ENCODE measurements around the gene NMNAT2.
A peak's percentile ranks its signal among the peaks of the same experiment; 100 is the strongest.
"Not testable (repeated sequence)": the region's sequence is repeated elsewhere in the genome, so short reads cannot be mapped to it uniquely, and the experiment has no call there.

NMNAT2 gene

GRCh38 chr1:183417772-183418491 is at the start of gene NMNAT2:
NMNAT2 (minus strand) TSS chr1:183418380; CDS start chr1:183418267, 113 bp downstream.
- no peak for DNase-seq

DNA sequence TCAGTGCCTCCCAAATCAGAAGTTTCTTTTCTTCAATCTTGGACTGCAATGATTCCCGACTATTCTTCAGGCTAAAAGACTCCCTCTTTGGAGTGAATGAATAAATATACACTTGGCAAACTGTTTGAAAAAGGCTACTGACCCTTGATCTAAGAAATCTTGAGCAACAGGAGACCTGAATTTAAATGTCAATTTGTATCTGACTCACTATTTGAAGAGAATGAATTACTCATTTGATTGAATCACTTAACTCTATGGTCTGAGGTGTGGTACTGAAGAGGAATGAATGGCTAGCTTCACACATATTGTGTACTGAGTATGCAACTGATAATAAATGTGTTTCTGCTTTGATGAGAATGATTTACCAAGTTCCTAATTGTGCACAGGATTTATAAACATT is 49.5 kb upstream of the NMNAT2 start:
- no peak for DNase-seq

DNA sequence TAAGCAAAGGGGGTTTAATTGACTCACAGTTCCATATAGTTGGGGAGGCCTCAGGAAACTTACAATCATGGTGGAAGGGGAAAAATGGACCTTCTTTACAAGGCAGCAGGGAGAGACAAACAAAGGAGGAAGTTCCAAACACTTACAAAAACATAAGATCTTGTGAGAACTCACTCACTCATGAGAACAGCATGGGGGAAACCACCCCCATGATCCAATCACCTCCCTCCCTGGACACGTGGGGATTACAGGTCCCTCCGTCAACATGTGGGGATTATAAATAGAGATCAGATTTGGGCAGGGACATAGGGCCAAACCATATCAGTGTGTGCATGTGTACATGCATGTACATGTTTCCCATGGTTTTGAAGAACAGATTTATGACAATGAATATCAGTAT is 48.6 kb upstream of the NMNAT2 start:
- no peak for DNase-seq

GRCh38 chr1:183463566-183463965 is 45.4 kb upstream of the NMNAT2 start:
- no peak for DNase-seq

- no peak for DNase-seq
These were observed 43.2 kb upstream of the NMNAT2 start for GRCh38 chr1:183461350-183461749.

DNA sequence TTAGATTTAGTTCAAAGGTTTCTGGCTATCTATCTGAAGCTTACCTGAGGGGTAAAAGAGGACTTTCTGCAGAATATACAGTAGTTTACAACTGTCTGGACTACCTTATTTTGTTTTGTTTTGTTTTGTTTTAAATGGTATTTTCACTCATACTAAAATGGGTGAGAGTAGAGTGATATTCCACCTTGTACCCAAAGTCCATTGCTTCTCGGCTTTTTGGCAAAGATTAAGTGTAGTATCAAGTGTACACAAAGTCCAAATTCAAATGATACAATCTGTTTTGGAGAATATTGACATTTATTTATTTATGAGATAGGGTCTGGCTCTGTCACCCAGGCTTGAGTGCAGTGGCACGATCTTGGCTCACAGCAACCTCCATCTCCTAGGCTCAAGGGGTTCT is 42.4 kb upstream of the NMNAT2 start:
- DNase-seq = no peak

DNA sequence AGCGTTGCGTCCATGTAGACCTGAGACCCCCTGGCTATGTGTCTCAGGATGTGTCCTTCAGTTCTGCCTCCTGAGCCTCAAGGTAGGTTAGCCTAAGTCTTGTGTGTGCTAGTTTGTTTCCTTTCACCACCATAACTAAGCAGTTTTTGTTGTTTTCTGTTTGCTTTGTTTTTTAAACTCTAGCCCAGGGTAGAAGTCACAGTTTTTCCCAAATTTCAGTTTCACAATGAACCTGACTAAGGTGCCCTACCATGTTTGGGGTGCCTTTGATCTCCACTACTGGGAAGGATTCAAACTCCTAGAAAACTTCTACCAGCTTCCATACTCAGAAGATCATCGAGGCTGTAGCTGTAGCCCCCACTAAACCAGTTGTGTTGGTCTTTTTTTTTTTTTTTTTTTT is 39.3 kb upstream of the NMNAT2 start:
- DNase-seq = no peak

GRCh38 chr1:183456826-183457225 is 38.6 kb upstream of the NMNAT2 start:
- no peak for DNase-seq

GRCh38 chr1:183454377-183454776 is 36.2 kb upstream of the NMNAT2 start:
- DNase-seq = no peak

- DNase-seq = no peak
These were observed 31.9 kb upstream of the NMNAT2 start for GRCh38 chr1:183450093-183450492.

DNA sequence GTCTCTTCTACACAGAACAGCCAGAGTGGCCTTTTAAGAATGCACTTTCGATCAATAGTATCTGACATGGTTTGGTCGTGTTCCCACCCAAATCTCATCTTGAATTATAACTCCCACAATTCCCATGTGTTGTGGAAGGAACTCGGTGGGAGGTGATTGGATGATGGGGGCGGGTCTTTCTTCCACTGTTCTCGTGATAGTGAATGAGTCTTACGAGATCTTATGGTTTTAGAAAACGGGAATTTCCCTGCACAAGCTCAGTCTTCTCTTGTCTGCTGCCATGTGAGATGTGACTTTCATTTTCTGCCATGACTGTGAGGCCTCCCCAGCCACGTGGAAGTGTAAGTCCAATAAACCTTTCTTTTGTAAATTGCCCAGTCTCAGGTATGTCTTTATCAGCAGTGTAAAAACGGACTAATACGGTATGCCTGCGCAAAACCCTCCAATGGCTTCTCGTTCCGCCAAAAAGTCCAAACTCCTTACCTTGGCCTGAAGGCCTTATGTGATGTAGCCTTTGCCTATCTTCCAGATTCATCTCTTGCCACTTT is 31.1 kb upstream of the NMNAT2 start:
- DNase-seq = no peak

- DNase-seq = no peak
These were observed 26.1 kb upstream of the NMNAT2 start for GRCh38 chr1:183444243-183444642.

DNA sequence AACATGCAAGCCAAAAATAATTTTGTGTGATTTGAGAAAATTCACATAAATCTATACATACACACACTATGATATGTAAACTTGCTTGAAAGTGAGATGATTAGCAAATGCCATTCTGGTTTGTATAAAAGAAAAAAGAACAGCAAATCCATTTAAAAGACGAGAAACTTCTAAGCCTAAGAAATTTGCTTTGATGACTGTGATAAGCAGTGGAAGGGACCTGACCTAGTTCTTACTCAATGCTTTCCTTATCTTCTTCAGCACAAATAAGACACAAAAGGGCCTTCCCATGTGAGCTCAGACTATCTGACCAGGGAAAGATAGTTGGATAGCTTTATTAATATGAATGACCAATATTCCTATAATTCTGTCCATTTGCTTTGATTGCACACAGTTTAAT is 25.3 kb upstream of the NMNAT2 start:
- no peak for DNase-seq

DNA sequence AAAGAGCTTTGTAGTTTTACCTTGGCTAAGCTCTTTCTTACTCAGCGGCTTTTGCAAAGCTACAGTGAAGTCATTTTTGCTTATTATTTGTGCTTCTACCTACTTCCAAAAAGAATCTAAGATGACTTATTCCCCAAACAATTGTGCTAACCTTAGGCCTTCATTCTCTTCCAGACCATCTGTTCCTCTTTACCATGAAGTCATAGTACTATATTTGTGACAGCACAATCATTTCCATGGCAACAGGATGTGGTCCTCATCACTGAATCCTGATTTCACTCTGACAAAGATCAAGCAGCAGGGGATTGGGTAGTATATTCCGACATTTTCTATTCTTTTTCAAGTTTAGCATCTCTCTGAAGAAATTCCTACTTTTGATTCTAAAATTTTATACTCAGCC is 24.8 kb upstream of the NMNAT2 start:
- peak; percentile 15 for DNase-seq

- no peak for DNase-seq
These were observed 19.9 kb upstream of the NMNAT2 start for GRCh38 chr1:183438060-183438459.

GRCh38 chr1:183435497-183435896 is 17.3 kb upstream of the NMNAT2 start:
- DNase-seq = no peak

- no peak for DNase-seq
These were observed 15.5 kb upstream of the NMNAT2 start for GRCh38 chr1:183433703-183434102.

- no peak for DNase-seq
These were observed 14.3 kb upstream of the NMNAT2 start for GRCh38 chr1:183432548-183432875.

GRCh38 chr1:183431840-183432547 is 13.8 kb upstream of the NMNAT2 start:
- no peak for DNase-seq

DNA sequence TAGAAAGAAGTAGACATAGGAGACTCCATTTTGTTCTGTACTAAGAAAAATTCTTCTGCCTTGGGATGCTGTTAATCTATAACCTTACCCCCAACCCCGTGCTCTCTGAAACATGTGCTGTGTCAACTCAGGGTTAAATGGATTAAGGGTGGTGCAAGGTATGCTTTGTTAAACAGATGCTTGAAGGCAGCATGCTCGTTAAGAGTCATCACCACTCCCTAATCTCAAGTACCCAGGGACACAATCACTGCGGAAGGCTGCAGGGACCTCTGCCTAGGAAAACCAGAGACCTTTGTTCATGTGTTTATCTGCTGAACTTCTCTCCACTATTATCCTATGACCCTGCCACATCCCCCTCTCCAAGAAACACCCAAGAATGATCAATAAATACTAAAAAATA is 9.4 kb upstream of the NMNAT2 start:
- not testable (repeated sequence) for DNase-seq

DNA sequence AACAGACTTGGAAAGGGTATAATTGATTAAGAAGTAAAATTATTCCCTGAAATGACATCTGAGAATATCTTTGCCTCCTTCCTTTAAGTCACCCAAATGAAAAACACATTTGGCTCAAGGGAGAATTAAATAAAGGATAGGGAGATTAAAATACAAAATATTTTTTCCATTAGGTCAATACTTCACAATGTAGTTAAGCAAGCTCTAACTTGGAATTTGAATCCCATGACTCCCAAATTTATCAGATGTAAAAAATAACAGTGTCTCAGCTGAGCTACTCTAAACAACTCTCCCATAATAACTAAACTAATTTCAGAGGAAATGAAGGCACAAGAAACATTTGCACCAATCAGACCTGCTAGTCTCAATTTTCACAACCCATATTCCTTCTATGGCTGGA is 6.5 kb upstream of the NMNAT2 start:
- DNase-seq = no peak

- DNase-seq = no peak
These were observed 5.4 kb upstream of the NMNAT2 start for GRCh38 chr1:183423541-183423940.

DNA sequence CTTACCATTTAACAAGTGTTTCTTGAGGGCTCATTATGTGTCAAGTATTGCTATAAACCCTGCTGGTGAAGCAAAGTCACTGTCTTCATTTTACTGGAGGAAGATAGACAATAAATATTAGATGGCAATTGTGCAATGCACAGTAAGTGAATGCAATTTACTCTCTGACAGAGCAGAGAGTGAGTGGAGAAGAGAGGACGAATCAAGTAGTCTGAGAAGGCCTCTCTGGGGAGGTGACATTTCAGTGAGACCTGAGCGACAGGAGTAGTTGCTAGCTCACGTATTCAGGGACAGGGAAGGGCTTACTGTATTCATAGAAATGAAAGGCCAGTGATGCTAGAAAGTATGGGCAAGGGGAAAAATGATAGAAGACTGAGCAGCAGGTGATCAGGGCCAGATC is 1.2 kb upstream of the NMNAT2 start:
- DNase-seq = no peak

DNA sequence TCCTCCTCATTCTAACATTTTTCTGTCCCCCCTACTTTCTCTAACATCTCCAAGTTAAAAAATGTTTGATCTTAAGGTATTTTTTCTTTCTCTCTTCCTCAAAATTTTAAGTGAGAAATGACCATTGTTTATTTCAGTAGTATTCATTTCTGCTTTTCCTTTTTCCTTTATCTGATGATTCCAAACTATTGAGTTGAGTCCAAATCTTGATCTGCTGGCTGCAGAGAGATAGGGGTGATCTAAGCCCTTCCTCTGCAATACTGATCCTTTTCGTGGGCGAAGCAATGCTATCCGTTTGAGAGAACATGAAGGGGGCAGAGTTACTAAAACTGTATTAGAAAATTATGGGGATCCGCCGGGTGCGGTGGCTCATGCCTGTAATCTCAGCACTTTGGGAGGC is 516 bp upstream of the NMNAT2 start:
- no peak for DNase-seq
